GM21360 (cell line): Measurements from ENCODE around the gene NFIB.

Experiments
- ATAC-seq: cut with Tn5 transposase; IDR thresholded peaks from one replicate; pipeline ENCODE4 v1.9.1; 2021; ENCODE audit warnings: mild to moderate bottlenecking, moderate library complexity; ENCODE audit not compliant: unreplicated experiment

The NFIB gene

GRCh38 chr9:14218253-14218652 is 95.7 kb downstream of the NFIB start:
- no peak for ATAC-seq

- ATAC-seq = no peak
These were observed 97.2 kb downstream of the NFIB start for GRCh38 chr9:14216612-14217194.

- no peak for ATAC-seq
These were observed 98.3 kb downstream of the NFIB start for GRCh38 chr9:14215614-14216013.

DNA sequence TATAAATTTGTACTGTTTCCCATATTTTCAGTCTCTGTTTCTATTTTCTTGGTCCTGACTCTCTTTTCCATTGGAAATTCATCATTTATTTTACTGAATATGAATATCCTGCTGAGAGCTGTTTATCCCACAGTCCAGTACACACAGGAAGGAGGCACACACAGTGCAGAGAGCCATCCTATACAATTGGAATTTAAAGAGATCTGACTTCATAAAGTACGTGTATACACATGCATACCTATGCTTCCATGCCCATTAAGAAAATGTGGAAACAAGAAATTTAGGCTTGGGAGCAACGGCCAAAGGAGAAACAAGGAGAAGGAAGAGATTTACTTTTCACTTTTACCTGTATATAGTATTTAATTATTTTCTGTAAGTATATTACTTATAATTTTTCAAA is 99.2 kb downstream of the NFIB start:
- no peak for ATAC-seq

DNA sequence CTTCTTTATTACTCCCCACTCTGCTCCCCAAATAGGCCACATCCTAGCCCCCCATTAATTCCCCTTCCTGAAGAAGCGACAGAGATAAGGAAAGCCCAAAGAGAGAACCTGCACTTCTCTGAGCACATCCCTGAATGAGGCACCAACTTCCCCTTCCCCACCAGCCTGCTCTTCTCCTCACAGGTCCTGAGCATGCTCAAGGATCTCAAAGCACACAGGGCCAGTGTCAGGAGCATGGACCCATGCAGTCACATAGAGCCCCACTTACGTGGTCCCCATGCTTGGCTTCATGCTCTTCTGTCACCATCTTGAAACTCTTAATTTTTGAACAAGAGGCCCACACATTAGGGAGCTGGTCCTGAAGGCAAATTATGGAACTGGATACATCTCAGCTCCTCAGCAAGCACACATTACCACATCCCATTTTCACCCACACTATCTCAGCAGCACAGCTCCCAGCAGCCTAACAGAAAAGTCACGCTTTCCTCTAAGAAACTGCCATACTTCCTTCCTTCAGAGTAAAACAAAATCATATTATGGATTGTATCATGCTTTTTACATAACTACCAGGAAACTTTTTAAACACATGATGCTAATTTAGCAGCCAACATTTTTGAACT is 99.8 kb downstream of the NFIB start:
- ATAC-seq = no peak

- no peak for ATAC-seq
These were observed 100.4 kb downstream of the NFIB start for GRCh38 chr9:14213504-14213903.

- no peak for ATAC-seq
These were observed 101.1 kb downstream of the NFIB start for GRCh38 chr9:14212697-14213420.

GRCh38 chr9:14212077-14212476 is 101.9 kb downstream of the NFIB start:
- ATAC-seq = no peak

- no peak for ATAC-seq
These were observed 102.4 kb downstream of the NFIB start for GRCh38 chr9:14211564-14211963.

- no peak for ATAC-seq
These were observed 103.5 kb downstream of the NFIB start for GRCh38 chr9:14210428-14210827.

DNA sequence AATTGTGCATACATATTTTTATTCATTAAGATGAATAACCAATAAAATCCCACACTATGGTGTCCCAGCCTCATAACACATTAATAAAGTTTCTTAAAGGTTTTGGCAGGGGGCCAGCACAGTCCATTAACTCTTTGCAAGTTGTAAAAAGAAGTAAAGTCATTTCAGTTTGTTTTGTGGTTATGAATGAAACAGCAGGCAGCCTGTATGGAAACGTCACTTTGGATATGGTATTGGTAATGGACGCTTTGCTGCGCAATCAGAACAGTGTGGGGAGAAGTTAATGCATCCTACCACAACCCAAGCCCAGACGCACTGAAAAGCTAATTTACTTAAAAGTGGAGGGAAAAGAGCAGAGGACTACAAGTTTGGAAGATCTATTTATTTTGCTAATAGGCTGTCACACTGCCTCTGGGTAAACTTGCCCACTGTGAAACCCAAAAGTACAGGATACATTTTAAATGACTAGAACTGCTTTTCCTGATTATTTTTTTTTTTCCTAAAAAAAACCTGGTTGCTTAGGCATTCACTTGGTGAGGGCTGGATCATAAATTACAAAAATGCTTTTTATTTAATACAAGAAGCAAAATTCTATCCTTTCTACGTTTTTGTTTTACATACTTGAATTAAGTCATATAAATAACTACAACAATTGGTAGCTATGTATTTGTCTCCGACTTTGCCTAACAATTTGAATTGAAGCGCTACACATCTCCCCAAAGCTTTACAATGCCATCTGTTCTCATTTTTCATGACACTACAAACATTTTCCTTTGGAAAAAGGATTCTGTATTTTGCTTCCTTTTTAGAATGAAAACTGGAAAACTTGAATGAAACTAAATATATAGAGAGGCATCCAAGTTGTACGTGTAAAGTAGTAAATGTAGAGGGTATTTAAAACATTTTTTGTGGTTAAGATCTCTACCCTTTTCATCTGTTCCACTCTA is 104.3 kb downstream of the NFIB start:
- no peak for ATAC-seq

GRCh38 chr9:14207352-14207995 is 106.5 kb downstream of the NFIB start:
- ATAC-seq = no peak

DNA sequence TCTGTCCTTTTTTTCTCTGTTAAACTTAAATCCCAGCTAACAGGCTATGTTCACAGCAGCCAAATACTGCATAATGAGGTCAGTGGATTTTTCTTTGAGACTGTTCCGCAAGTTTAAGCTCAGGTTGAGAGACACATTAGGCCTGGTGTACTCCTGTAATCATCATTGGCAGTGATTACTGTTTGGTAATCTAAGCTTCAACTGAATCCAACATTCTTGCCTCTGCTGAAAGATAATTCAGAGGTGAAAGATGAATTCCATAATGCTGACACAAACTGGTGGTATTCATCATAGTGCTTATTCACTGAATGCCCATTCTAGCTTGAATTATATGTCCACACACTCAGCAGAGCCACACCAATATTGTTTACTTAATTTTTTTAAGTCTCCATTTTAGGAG is 108.5 kb downstream of the NFIB start:
- no peak for ATAC-seq

- ATAC-seq = no peak
These were observed 110.4 kb downstream of the NFIB start for GRCh38 chr9:14203356-14204056.

DNA sequence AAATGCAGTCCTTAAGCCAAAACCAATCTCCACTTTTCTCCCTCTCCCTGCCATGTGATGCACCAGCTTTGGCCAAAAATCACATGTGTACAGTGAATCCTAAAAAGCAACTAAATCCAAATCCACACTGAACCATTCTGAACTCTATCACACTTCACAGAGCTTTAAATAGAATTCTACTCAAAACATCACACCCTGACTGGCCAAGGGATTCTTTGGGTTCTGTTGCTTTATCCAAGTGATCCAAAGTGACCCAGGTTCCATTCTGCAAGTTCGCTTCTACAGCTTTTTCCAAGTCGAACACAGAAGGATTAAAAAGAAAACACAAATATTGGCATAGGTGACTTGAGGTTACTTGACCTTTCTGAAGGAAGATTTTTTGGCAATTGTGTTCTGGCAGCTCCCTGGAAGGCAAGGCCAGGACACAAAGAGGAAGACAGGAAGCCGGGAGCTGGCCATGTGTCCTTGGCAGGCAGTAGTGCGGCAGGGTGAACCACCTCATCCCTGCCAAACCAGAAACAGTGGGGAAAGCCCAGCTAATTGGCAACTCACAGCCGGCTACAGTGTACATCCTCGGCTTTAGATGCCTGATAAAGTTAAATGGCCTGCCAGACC is 115.0 kb downstream of the NFIB start:
- no peak for ATAC-seq

DNA sequence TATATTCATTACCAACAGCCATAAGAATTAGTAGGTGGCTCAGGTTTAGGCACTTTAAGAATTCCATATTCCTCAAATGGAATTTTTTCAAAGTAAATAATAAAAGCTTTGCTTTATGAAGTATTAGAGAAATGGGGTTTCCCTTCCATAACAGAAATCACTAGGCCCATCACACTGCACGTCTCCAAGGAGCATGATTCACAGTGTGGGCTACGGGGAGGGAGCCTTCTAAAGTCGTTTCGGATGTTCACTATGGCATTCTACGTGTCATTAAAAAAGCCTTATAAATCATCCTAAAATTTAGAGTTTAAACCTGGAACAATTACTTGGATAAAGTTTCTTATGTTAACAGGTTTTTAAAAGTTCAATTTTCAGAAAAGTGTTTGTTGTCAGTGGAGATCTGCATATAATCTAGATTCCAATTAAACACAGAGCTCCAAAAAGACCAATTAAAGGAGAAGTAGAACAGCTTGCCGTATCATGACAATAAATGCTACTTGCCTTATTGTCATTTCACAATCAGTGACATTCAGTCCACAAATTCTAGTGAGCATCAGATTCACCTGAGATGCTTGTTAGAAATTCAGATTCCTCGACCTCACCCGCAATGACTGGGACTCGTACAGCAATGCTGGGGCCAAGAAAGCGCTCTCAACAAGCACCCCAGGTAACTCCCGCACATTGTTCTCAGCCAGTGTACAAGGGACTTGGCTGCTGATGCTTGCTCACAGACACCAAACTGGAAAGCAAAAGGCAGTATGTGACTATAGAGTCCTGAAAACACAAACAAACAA is 115.7 kb downstream of the NFIB start:
- no peak for ATAC-seq

GRCh38 chr9:14197325-14197858 is 116.5 kb downstream of the NFIB start:
- ATAC-seq = no peak

DNA sequence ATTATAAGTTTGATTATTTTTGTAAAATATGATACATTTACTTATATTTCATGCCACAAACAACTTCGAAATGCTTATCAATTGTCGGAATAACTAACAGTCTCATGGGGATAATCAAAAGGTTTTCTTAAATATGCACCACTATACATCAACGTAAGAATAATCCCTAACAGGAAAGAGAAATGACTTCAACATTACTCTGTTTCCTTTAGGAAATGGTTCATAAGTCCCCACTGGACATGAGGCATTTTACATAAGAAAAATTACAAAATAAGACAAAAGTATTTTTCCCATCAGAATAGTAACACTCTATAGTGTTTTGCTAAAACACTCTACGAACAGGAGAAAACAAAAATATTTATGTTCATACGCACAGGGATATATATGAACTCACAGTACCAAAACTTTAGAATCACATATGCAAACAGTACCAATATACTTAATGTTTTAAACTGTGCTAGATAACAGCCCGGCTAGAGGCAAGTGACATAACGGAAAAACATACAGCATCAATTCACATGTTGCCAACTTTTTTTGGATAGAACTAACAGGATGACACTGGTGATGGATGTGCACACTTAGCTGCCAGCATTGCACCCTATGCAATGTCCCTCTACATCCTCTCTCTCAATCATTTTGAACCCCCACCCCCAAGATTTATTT is 120.5 kb downstream of the NFIB start:
- no peak for ATAC-seq
